HG03575 (cell line): Measurements from ENCODE around the gene XPO5.

Experiments used
- ATAC-seq: cut with Tn5 transposase; IDR thresholded peaks from one replicate; pipeline ENCODE4 v1.9.1; 2021; ENCODE audit not compliant: unreplicated experiment, insufficient number of reproducible peaks, low FRiP score; ENCODE audit errors: extremely low read depth

XPO5 gene

GRCh38 chr6:43488667-43489276 is 87.1 kb downstream of the XPO5 start:
- no peak for ATAC-seq

- ATAC-seq: no peak
Observed at GRCh38 chr6:43481591-43482236, 94.1 kb downstream of the XPO5 start.

GRCh38 chr6:43481075-43481474 is 94.8 kb downstream of the XPO5 start:
- ATAC-seq: no peak

- ATAC-seq: no peak
Observed at GRCh38 chr6:43478008-43478372, 97.8 kb downstream of the XPO5 start.

GRCh38 chr6:43477235-43478007 is 98.4 kb downstream of the XPO5 start, which contains the start of gene TJAP1:
TSS of gene TJAP1 (plus strand) at chr6:43477570. CDS start at chr6:43499002, 21,432 bp downstream.
- ATAC-seq: no peak

- ATAC-seq: no peak
Observed at GRCh38 chr6:43476746-43477145, 99.1 kb downstream of the XPO5 start.

GRCh38 chr6:43475516-43475915 is 100.3 kb downstream of the XPO5 start:
- ATAC-seq: no peak

- ATAC-seq: no peak
Observed at GRCh38 chr6:43472515-43472914, 103.3 kb downstream of the XPO5 start.
